Measurements from ENCODE around the gene SCRN3.

- no peak for TF ChIP-seq POLR2AphosphoS5 (IDR thresholded peaks at IDR 0.05; ENCODE audit: low read depth)
- no peak for TF ChIP-seq CTCF (IDR thresholded peaks at IDR 0.05; ENCODE audit: insufficient read depth, low read length)
- TF ChIP-seq SPI1 (IDR thresholded peaks at IDR 0.05; ENCODE audit: borderline replicate concordance, low read depth), result no peak
- no peak for TF ChIP-seq REST (IDR thresholded peaks at IDR 0.05; ENCODE audit: insufficient replicate concordance, low read depth)
- no peak for TF ChIP-seq GABPA (IDR thresholded peaks at IDR 0.05; ENCODE audit: low read depth)
Measured at GRCh38 chr2:174385201-174385600, 10.3 kb upstream of the SCRN3 start.

Data from HL-60 (cell line).